NCI-H146 treated with DMSO at 0.1 percent for 48 hours (cell line): ENCODE data around the gene VTI1A.

Source experiments
- DNase-seq: peaks from one replicate; lab custom pipeline; 2025; ENCODE audit not compliant: unreplicated experiment; lab: John Stamatoyannopoulos, UW

The VTI1A gene

DNA sequence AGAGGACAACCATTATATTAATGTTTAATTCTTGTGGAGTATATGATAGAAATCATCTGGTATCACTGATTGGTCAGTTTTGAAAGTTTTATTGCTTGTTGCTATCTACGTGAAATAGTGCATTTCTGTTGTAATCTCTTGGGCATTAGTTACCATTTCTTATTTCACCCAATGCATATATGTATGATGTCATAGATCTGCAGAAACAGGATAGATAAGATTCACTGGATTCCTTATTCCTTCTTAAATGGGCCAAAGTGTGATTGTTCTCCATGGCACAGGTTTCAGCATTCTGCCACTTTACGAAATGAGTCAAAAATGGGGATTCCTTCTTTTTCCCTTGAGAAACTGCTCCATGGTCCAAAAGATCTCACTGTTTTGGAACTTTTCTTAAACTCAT is 56.6 kb downstream of the VTI1A start:
- no peak for DNase-seq

GRCh38 chr10:112507046-112507445 is 60.0 kb downstream of the VTI1A start:
- no peak for DNase-seq

DNA sequence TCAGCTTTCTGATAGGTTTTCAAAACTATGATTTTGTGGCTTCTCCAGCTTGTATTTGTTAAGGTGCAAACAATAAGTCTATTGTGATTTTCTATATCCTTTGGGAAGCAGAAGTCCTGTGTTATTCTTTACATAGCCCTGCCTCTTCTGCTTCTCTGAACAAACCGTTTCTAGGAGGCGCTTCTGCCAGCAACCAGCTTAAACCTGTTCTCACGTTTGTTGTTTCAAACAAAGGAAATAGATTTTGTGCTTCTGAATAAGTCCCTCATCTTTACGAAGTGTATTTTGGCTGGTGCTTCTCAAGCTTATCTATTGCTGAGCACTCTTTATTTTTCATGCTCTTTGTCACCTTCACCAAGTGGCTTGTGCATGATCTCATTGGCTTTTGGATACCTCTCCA is 61.0 kb downstream of the VTI1A start:
- DNase-seq, result no peak

DNA sequence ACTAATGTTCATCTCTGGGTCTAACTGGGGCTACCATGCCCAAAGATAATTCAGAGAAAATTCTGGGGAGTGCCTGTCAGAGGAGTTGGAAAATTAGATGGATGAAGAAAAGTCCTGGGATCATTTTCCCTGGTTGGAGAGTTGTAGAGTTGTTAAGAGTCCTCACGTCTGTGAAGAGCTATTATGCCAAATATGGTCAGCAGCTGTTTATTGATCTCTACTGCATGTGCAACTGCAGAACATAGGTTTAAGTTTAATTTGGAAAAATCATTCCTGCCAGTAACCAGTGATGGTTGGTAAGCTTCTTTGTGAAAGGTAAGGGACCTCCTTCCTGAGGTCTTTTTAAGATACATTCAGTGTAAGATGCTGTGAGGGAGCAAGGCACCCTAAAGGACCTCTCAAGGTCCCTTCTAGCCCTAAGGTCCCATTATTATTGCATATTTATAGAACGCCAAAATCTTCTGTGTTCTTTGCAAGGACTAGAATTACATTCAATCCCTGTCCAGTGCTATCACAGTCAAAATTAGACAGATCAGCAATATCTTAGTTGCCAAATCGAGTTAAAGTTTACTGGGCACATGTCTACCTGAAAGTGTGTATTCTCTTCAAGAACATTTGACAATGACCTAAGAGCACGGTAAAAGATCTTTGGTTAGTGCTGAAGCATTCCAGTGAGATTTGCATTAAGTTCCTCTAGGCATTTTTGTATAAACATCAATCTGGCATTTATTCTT is 62.7 kb downstream of the VTI1A start:
- DNase-seq, result no peak

DNA sequence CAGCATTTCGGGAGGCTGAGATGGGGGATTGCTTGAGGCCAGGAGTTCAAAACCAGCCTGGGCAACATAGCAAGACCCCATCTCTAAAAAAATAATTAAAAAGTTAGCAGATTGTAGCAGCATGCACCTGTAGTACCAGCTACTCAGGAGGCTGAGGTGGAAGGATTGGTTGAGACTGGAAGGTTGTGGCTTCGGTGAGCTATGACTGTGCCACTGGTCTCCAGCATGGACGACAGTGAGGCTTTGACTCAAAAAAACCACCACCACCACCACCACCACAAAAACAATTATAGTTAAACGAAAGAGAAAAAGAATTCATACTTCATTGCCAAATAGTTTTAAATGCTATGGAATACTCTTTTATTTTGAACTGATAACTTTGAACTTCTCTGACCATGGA is 63.4 kb downstream of the VTI1A start:
- DNase-seq, result no peak

DNA sequence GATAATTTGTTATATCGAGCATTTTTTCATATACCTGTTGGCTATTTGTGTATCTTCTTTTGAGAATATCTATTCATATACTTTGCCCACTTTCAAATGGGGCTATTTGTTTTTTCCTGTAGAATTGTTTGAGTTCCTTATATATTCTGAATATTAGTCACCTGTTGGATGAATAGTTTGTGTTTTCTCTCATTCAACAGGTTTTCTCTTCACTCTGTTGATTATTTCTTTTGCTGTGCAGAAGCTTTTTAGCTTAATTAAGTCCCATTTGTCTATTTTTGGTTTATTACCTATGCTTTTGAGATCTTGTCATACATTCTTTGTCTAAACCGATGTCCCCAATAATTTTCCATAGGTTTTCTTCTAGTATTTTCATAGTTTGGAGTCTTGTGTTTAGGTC is 65.3 kb downstream of the VTI1A start:
- DNase-seq, result no peak

DNA sequence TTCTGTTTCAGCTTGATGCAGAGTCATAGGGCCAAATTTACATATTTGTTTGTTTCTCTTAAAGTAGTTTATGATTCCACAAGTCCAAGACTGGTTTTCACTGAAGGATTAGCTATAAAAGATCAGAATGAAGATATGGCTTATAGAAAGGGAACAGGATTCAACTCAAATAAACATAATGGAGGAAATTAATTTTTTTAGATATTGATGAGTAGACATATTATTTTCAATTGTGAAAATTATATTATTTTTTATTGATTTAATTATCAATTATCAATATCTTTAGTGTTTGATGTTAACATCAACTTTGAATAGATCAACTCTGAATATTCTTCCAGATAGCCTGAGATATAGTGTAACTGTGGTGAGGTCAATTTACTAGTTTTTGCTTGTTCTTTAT is 68.1 kb downstream of the VTI1A start:
- DNase-seq, result no peak

GRCh38 chr10:112515852-112516251 is 68.8 kb downstream of the VTI1A start:
- DNase-seq, result no peak

GRCh38 chr10:112517451-112517862 is 70.4 kb downstream of the VTI1A start:
- DNase-seq, result no peak

- DNase-seq, result no peak
Observed at GRCh38 chr10:112519133-112519761, 72.2 kb downstream of the VTI1A start.

GRCh38 chr10:112520914-112521313 is 73.9 kb downstream of the VTI1A start:
- DNase-seq, result no peak

DNA sequence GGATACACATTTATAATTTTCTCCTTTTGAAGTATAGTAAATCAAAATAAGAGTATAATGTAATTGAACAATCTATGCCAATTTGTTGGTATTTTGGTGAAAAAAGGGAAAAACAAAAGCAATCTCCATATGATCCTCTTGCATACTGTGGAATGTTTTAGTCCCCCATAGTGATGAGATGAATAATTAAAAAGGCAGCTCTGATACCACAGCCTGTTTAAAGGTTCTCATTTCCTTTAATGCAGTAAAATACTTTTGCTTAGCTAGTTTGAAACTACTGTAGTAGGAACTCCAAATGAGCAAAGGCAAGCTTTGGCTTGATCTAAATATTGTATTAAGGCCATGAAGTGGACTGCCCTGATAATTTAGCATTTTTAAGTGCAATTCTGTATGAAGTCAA is 77.6 kb downstream of the VTI1A start:
- DNase-seq, result no peak

DNA sequence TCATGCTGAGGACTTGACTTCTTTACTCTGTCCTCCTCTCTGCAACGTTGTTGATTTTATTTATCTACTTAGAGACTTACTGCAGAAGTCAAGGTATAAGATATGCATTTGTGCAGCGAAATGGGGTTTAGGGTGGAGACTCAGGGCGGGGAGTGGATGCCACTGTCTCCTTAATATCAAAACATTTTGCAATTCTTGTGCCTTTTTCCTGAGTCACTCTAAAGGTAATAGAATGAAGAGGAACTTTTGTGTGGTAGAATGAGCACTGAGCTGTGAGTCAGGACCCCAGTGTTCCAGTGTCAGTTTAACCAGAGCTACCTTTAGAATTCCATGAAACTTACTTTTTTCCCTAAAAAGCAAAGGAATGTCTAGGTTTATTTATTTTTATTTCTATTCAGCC is 78.2 kb downstream of the VTI1A start:
- no peak for DNase-seq

DNA sequence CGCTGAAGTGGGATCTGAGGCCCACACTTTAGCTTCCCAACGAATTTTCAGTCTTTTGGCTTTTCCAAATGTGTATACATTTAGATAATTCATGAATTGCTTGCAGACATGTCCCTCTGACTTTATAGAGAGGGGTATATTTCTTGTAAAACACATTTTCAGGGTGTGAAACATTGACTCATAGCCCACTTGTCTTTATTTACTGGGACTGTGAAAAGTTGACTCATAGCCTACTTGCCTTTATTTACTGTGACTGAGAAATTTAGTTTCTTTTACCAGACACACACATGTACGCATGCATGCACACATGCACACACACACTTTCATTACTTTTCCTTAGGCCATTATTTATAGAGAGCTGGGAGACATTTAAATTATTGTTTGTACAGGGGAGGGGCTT is 79.1 kb downstream of the VTI1A start:
- DNase-seq, result no peak

GRCh38 chr10:112526906-112527305 is 79.9 kb downstream of the VTI1A start:
- DNase-seq, result no peak

- DNase-seq, result no peak
Observed at GRCh38 chr10:112528235-112528634, 81.2 kb downstream of the VTI1A start.

DNA sequence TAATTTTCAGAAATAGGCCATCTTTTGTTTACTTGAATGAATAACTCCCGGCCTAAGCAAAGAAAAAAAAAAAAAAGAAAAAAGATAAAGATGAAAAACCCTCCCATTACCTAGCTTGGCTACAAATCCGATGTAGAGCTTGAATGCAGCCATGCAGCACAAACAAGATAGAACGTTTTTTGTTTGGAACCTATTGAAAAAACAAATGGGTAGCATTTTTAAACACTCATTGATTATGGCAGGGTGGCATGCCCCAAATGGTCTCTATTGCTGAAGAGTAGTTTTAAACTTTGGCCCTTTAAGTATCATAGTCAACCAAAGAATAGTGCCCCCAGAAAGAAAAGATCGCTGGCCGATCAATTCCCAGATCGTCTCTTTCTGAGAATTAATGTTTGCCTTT is 84.4 kb downstream of the VTI1A start:
- DNase-seq, result no peak

- DNase-seq, result no peak
Observed at GRCh38 chr10:112532189-112532588, 85.2 kb downstream of the VTI1A start.

DNA sequence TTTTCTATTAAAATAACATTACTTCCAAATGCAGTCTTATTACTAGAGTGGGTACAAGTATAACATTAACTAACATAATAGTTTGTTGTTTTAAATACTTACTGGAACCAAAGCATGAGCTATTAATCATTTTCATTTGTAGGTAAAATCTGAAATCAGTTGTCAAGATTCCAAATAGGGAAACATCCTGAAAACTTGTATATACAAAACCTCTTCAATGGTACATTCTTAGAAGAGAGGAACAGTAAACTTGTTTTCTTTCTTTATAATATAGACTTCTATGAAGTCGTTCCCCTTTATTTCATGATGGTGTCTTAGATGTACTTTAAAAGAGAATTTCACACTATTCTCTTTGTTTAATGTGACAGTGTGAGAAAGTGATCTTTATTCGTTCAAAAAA is 85.9 kb downstream of the VTI1A start:
- no peak for DNase-seq

- DNase-seq, result no peak
Observed at GRCh38 chr10:112533916-112534315, 86.9 kb downstream of the VTI1A start.

GRCh38 chr10:112535531-112535951 is 88.5 kb downstream of the VTI1A start:
- DNase-seq, result no peak

GRCh38 chr10:112536663-112537062 is 89.6 kb downstream of the VTI1A start:
- no peak for DNase-seq

- DNase-seq, result no peak
Observed at GRCh38 chr10:112538168-112538567, 91.2 kb downstream of the VTI1A start.
